Fibroblast of villous mesenchyme (primary cell): ENCODE results near the gene CCT8. TPM values are rescaled to one million over a fixed set of nuclear protein-coding genes. Genes with fewer than 3 reads are reported as not detected.

Experiments
- DNase-seq: peaks from one replicate; pipeline ENCODE4 v3.0.0-alpha.2; 2010; ENCODE audit warnings: low read depth
- H3K4me3 ChIP-seq: 2 replicates; pipeline ENCODE4 v1.5.1; 2011; ENCODE audit warnings: low read depth, mild to moderate bottlenecking, low read length
- total RNA-seq: library from RNA; depleted of rRNA; stranded (reverse); fragments of >200 nt; gene quantifications from 2 replicates; pipeline ENCODE4 v1.2.3, GENCODE V29; 2012
- TF ChIP-seq, protein P1 (sequence below): IDR thresholded peaks from 2 replicates; pipeline ENCODE4 v1.5.1; 2012; ENCODE audit warnings: low read depth, mild to moderate bottlenecking, low read length; ENCODE audit not compliant: insufficient read depth

CCT8 gene
- total RNA-seq, 1 donor: 275 TPM

DNA sequence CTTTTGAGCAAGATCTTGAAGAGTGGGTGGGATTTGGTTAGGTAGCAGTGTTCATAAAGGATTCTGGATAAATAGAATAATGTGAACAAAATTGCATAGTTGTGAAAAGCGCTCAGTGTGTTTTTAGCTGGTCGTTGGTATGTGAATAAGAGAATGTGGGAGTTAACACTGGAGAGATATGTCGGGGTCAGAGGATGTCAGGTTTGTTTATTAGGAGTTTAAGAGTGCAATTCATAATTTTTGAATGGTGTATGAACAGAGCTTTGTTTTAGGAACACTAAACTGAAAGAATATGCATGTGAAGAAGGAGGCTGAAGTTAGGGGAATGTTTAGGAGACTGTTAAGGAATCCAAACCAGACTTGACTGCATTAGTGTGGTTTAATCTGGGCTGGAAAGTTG, 39.6 kb downstream of the CCT8 start:
- TF ChIP-seq, protein P1, sequence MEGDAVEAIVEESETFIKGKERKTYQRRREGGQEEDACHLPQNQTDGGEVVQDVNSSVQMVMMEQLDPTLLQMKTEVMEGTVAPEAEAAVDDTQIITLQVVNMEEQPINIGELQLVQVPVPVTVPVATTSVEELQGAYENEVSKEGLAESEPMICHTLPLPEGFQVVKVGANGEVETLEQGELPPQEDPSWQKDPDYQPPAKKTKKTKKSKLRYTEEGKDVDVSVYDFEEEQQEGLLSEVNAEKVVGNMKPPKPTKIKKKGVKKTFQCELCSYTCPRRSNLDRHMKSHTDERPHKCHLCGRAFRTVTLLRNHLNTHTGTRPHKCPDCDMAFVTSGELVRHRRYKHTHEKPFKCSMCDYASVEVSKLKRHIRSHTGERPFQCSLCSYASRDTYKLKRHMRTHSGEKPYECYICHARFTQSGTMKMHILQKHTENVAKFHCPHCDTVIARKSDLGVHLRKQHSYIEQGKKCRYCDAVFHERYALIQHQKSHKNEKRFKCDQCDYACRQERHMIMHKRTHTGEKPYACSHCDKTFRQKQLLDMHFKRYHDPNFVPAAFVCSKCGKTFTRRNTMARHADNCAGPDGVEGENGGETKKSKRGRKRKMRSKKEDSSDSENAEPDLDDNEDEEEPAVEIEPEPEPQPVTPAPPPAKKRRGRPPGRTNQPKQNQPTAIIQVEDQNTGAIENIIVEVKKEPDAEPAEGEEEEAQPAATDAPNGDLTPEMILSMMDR: no peak
- peak; percentile 36 for DNase-seq

DNA sequence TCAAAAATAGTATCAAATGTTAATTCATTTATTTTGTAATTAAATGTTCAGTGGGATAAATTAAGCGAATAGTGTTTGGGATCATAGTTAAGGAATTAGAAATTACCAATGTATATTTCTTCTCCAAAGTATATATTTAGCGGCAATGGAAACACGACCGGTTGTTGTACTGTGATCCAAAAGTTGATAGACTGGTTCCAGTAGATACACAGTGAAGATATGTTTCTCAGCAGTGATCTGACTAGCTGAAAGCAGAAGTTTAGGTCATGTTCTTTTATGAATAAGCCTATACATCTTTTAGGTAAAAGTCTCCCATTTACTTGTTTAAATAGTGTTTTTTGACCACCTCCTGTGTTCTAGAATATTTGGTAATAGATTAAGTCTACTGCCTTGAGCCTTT, 40.1 kb downstream of the CCT8 start:
- TF ChIP-seq, protein P1: no peak
- no peak for DNase-seq
- H3K4me3 ChIP-seq: no peak overlapping the region

More for the DNA sequence above, 39.6 kb downstream of the CCT8 start:
- no peak overlapping the region for H3K4me3 ChIP-seq

DNA sequence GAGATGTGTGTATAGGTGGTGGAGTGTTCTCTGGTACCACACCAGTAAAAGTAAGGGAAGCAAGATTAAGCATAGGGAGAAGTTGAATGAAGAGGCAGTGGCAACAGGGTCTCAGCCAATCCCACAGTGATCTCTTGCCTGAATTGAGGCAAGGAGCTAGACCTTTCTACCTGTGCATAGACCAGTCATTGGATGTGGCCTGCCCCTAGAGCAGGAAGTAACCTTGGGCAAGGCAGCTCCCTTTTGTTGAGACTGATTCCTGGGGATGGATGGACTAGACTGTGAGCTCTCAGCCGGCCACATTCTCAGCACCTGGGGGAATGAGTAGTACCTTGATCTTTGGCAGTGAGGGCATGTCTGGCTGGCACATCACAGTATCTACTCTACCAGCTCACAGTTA, 42.5 kb downstream of the CCT8 start:
- no peak overlapping the region for H3K4me3 ChIP-seq
- no peak for DNase-seq
- TF ChIP-seq, protein P1: no peak

DNA sequence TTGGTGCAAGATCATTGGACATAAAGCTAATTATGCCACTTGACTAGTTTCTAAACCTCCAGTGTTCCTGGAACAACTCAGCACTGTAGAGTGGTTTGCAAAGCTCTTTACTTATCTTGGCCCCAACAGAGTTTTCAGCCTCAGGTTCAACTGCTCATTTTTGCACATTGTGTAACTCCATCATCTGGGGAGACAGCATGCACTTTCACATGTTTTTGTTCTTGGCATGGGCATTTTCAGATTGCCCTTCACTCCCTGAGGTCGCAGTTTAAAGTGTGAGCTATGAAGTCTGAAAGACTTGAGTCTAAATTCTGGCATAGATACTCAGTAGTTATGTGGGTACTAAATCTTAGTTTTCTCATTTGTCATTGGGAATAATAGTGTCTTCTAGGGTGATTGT, 43.9 kb downstream of the CCT8 start:
- no peak overlapping the region for H3K4me3 ChIP-seq
- TF ChIP-seq, protein P1: no peak

GRCh38 chr21:29025328-29025713, 48.1 kb downstream of the CCT8 start:
- peak overlapping the region; percentile 68 for H3K4me3 ChIP-seq
- TF ChIP-seq, protein P1: no peak
- peak; percentile 72 for DNase-seq

More for the DNA sequence above, 43.9 kb downstream of the CCT8 start:
- no peak for DNase-seq

DNA sequence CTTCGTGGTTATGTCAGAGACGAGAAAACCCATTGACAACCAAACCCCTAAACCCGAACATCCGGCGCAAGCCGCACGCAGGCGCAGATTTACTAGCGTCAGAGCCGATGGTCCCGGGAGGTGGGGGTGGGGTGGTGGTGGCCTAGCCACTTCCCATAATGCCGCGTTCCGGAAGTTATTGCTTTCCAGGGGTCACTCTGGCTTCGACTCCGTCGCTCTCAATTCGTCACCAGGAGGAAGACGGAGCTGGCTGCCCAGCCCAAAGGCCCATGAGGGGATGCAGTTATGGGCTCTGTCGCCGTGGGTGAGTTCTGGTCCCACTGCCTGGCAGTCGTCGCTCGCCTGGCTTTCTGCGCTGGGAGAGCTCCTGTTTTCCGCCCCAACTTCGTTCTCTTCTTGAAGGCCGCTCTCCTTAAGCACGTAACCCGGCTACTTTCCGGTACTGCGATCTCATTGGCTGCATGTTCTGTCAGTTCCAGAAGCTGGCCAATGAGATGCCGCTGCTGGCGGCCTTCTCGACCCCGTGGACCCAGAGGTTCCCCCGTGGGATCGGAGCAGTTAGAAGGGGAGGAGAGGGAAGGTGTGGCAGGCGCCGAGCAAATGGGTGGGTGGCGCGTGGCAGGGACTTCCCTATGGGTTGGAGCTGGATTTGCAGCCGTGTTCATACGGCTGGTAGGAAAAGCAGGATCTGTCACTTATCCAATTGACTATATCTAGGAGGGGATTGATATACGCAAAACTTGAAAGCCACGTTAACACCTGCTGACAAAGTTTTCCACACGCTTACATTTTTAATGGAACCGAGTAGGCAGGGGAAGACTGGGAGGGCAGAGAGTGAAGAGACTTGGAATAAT, 48.7 kb downstream of the CCT8 start, which contains the start of gene USP16:
Gene USP16 (plus strand): TSS at position 195 of the 854 bp plus-strand sequence. CDS start 3,246 bp downstream, outside the sequence.
- peak; percentile 100 for DNase-seq

More for the DNA sequence above, 48.7 kb downstream of the CCT8 start, which contains the start of gene USP16:
- peak within 1 kb of the TSS; percentile 68 for H3K4me3 ChIP-seq
- TF ChIP-seq, protein P1: peak; percentile 32
